GM18861 (cell line): ENCODE measurements around the gene KITLG.
"Not testable (repeated sequence)": the region's sequence is repeated elsewhere in the genome, so short reads cannot be mapped to it uniquely, and the experiment has no call there.

Experiments
- ATAC-seq: cut with Tn5 transposase; IDR thresholded peaks from one replicate; pipeline ENCODE4 v1.9.1; 2021; ENCODE audit not compliant: unreplicated experiment

The KITLG gene, protein sequence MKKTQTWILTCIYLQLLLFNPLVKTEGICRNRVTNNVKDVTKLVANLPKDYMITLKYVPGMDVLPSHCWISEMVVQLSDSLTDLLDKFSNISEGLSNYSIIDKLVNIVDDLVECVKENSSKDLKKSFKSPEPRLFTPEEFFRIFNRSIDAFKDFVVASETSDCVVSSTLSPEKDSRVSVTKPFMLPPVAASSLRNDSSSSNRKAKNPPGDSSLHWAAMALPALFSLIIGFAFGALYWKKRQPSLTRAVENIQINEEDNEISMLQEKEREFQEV

DNA sequence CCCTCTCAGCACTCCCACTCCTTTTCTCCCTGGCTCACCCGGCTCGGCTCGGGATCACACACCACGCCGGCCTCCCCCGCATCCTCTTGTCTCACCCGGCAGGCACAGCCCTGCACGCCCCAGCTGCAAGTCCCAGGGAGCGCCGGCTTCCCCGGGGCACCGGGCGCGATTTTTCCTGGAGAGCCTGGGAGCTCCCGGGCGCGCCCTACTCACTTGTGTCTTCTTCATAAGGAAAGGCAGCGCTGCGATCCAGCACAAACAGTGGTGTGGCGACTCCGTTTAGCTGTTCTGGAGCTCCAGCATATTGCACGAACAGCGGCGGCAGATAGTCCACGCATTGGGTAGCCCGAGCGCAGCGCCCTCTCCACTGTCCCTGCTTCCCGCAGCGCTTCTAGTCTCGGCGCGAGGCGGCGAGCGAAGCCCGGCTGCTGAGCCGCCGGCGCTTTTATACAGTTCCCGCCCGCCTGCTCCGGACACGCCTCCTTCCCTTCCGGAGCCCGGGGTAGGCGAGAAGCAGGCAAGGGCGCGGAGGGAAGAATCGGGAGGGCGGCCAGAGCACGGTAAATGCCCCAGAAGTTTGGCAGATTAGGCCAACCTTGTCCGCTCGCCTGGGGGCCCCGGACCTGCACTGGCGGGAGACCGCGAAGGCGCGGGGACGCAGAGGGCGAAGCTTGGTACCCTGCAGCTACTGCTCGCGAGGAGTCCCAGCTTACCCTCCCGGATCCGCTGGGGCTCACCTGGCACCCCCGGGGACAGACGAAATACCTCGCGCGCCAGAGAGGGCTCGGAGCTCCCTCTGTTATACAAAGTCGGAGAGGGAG lies at the start of gene KITLG:
KITLG (minus strand) TSS at position 421 of the 821 bp plus-strand sequence; CDS start at position 228, 193 bp downstream.
- ATAC-seq: peak; percentile 51

DNA sequence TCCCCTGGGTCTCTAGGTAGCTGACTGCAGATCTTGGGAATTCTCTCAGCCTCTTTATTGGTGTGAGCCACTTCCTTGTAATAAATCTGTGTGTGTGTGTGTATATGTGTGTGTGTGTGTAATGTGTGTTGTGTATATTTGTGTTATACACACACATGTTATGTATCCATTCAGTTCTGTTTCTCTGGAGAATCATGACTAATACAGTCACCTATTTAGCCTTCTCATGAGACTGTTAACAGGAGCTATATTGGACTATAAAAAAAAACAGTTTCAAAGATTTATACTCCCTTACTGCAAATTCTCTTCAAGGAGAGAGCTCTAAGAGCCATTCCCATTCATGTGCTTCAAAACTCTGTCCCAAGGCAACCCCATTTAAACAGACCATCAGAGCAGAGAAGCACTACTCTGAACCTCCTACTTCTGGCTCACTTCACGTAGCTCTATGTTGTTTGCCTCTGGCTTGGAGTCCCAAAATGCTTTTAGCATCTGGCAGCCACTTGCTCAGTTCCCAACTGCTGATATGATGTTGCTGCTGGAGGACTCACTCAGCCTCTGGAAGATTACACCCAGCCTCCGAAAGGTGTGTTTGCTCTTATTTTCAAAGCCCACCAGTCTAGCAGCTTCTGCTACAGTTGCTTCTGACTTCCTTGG lies 48.7 kb upstream of the KITLG start:
- no peak for ATAC-seq

DNA sequence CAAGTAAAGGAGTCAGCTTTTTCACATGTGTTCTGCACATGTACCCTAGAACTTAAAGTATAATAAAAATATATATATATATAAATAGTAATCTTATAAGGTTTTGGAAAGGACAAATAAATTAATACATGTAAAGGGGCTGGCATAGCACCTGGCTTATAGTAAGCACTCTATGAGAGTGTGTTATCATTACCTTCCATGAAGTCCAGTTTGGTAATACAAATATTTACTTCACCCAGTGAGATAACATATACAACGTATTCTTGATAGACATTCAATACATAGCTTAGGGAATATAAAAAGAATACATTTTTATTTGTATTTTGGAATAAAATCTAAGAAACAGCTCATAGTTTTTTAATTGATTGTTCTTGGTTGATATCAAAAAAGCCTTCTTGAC lies 47.8 kb upstream of the KITLG start:
- not testable (repeated sequence) for ATAC-seq

- no peak for ATAC-seq
Observed at GRCh38 chr12:88627501-88627900, 47.2 kb upstream of the KITLG start.

GRCh38 chr12:88625356-88625755 lies 45.1 kb upstream of the KITLG start:
- ATAC-seq: no peak

- ATAC-seq: no peak
Observed at GRCh38 chr12:88624911-88625310, 44.6 kb upstream of the KITLG start.

DNA sequence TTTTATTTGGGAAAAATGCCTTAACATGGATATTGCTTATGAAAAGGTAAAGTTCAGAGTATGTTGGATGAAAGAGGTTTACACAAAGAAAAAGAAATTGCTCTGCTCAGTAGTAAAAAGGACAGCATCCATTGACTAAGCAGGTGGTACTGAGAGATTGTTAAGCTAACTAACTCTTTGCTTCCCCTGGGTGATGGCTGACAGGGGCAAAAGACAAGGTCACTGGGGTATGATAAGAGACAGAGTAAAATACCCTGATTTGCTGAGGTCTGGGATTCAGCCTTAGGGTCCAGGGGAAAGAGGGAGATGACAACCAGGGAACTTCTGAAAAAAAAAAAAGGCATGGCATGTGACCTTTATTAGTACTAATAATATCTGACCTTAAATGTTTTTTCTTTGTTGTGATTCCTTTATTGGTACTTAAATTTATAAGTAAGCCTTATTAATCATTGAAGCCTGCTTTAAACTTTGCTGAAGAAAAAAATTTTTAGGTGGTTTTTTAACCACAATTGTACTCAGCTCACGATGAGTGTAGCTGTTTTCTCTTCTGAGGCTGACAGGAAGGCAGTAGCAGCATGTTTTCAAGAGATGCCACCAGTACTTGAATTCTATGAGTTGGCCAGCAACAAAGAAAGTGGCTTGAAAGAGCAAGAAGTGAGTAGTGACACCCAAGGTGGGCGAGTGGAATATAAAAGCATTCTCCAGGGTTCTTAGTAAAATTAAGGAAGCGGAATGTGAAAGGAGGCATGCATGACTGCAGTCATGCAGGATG lies 43.7 kb upstream of the KITLG start:
- ATAC-seq: no peak

GRCh38 chr12:88617352-88617751 lies 37.1 kb upstream of the KITLG start:
- no peak for ATAC-seq

- no peak for ATAC-seq
Observed at GRCh38 chr12:88615490-88615889, 35.2 kb upstream of the KITLG start.

- no peak for ATAC-seq
Observed at GRCh38 chr12:88604646-88605045, 24.4 kb upstream of the KITLG start.

- no peak for ATAC-seq
Observed at GRCh38 chr12:88600272-88600671, 20.0 kb upstream of the KITLG start.

GRCh38 chr12:88597365-88597764 lies 17.1 kb upstream of the KITLG start:
- no peak for ATAC-seq

DNA sequence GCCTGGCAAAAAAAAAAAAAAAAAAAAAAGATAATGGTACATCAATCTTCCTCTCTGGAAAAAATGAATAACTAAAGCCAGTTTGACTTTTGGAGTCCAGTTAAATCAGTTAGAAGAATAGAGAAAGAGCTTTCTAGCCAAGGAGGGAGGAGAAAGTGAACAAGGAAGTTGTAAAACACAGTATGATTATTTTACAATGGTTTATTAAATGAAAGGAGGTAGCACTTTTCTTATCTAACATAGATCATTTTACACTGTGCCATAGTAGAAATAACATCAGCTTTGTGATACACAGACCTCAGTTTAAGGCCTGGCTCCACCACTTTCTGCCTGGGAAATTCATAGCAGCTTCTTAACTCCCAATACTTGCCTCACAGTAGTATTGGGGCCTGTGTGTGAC lies 15.4 kb upstream of the KITLG start:
- ATAC-seq: no peak

- no peak for ATAC-seq
Observed at GRCh38 chr12:88594780-88595179, 14.5 kb upstream of the KITLG start.

DNA sequence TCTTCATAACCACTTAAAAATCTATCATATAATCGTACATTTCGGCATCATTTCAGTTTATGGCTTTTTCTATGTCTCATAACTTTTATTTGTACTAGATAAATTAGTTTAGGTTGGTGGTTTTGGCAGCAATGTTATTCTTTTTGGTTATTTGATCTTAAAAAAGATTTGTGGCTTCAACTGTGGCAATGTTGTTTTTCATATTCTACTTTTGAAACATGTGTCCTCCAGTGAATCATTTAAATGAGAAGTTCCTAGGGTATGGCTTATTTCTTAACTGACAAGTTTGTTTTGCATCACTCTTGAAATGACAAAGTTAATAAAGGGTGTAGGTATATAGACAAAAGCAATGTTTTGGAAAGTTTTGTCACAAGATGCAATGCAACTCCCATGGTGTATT lies 11.1 kb upstream of the KITLG start:
- no peak for ATAC-seq

DNA sequence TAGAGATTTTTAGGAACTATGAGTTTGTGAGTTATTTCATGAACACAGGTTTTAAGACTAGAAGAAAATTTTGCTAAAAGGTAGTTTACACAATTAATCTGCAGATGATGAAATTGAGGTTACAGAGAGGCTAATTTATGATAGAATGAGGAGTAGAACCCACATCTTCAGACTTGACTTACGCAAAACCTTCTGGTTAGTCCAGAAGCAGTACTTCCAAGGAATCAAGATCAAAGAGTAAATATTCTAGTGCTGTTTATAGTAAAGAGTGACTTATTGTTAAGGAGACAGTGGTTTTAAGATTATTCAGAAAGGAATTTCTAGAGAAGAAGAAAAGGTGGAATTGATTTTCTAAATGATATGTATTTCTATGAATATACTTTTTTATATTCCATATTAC lies 10.6 kb upstream of the KITLG start:
- ATAC-seq: no peak

GRCh38 chr12:88585077-88585476 lies 4.8 kb upstream of the KITLG start:
- ATAC-seq: no peak

- ATAC-seq: no peak
Observed at GRCh38 chr12:88579601-88580050, 645 bp downstream of the KITLG start.

DNA sequence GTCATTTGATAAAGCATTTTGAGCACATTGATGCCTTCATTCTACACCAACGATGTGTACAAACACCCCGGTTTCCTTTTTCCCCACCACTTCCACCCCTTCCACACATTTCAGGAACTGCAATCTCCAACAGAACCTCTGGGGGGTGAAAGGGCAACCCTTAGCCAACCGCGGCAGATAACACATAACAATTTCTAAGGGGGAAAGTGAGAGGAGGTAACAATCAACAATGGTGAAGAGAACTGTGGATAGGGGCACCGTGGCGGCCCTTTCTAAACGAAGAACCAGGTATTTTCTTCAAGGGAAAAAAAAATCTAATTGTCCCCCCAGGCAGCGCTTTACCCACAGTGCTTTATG lies 1.1 kb downstream of the KITLG start:
- no peak for ATAC-seq

GRCh38 chr12:88578276-88579160 lies 1.8 kb downstream of the KITLG start:
- no peak for ATAC-seq
